Loucy (cell line): ENCODE results near the gene POLR2J3.
"Not testable (repeated sequence)": the region's sequence is repeated elsewhere in the genome, so short reads cannot be mapped to it uniquely, and the experiment has no call there.

ENCODE experiments used
- EZH2phosphoT487 ChIP-seq: fragments of 200-600 bp; IDR thresholded peaks from 2 replicates; pipeline ENCODE4 v1.6.1; 2018; ENCODE audit warnings: antibody characterized with exemption, mild to moderate bottlenecking, moderate library complexity, borderline replicate concordance
- TF ChIP-seq, protein P1 (sequence below): fragments of 200-600 bp; sonication (generic); conservative IDR thresholded peaks from 2 replicates; pipeline ENCODE4 v1.5.1; 2014; ENCODE audit warnings: mild to moderate bottlenecking, antibody characterized with exemption, low read length

DNA sequence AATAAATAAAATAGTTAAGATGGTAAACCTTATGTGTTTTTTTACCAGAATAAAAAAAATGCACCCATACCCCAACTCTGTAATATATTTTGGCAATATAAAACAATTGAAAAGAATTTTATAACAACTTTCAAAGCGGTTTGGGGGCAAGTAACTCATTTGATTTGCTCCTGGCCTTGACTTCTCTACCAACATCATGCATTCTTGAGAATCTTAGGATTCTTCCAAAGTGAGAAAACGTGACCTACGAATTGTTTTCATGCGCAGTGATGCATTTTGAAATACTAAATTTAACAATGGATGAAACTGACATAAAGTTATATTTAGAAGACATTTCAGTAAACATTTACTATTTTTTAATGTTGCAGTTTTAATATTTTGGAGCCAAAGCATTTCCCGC, 51.6 kb downstream of the POLR2J3 start:
- TF ChIP-seq, protein P1, sequence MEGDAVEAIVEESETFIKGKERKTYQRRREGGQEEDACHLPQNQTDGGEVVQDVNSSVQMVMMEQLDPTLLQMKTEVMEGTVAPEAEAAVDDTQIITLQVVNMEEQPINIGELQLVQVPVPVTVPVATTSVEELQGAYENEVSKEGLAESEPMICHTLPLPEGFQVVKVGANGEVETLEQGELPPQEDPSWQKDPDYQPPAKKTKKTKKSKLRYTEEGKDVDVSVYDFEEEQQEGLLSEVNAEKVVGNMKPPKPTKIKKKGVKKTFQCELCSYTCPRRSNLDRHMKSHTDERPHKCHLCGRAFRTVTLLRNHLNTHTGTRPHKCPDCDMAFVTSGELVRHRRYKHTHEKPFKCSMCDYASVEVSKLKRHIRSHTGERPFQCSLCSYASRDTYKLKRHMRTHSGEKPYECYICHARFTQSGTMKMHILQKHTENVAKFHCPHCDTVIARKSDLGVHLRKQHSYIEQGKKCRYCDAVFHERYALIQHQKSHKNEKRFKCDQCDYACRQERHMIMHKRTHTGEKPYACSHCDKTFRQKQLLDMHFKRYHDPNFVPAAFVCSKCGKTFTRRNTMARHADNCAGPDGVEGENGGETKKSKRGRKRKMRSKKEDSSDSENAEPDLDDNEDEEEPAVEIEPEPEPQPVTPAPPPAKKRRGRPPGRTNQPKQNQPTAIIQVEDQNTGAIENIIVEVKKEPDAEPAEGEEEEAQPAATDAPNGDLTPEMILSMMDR = not testable (repeated sequence)
- TF ChIP-seq EZH2phosphoT487 = not testable (repeated sequence)
